NCI-H82 (cell line): ENCODE data around the gene TFEB.

Source experiments
- DNase-seq: peaks from one replicate; lab custom pipeline; 2025; lab: John Stamatoyannopoulos, UW

The TFEB gene

GRCh38 chr6:41674231-41675000 is 61.0 kb downstream of the TFEB start:
- no peak for DNase-seq

GRCh38 chr6:41673704-41674000 is 61.8 kb downstream of the TFEB start:
- DNase-seq, result peak; percentile 64

GRCh38 chr6:41672816-41673703 is 62.3 kb downstream of the TFEB start:
- DNase-seq, result peak; percentile 51

- DNase-seq, result no peak
These were observed 63.4 kb downstream of the TFEB start for GRCh38 chr6:41672016-41672415.

GRCh38 chr6:41671376-41671775 is 64.0 kb downstream of the TFEB start:
- DNase-seq, result no peak

- no peak for DNase-seq
These were observed 64.6 kb downstream of the TFEB start for GRCh38 chr6:41670703-41671360.

GRCh38 chr6:41668968-41669367 is 66.4 kb downstream of the TFEB start:
- no peak for DNase-seq

GRCh38 chr6:41667195-41667594 is 68.2 kb downstream of the TFEB start:
- no peak for DNase-seq

- DNase-seq, result no peak
These were observed 71.1 kb downstream of the TFEB start for GRCh38 chr6:41664271-41664670.

GRCh38 chr6:41663568-41663967 is 71.8 kb downstream of the TFEB start:
- no peak for DNase-seq

GRCh38 chr6:41659935-41660334 is 75.5 kb downstream of the TFEB start:
- no peak for DNase-seq

GRCh38 chr6:41658636-41659035 is 76.8 kb downstream of the TFEB start:
- no peak for DNase-seq

- no peak for DNase-seq
These were observed 78.0 kb downstream of the TFEB start for GRCh38 chr6:41657131-41658094.

- DNase-seq, result no peak
These were observed 79.3 kb downstream of the TFEB start for GRCh38 chr6:41656002-41656691.

- DNase-seq, result no peak
These were observed 79.8 kb downstream of the TFEB start for GRCh38 chr6:41655646-41656001.

- DNase-seq, result no peak
These were observed 80.2 kb downstream of the TFEB start for GRCh38 chr6:41655176-41655575.

- DNase-seq, result no peak
These were observed 80.7 kb downstream of the TFEB start for GRCh38 chr6:41654698-41655151.

- peak; percentile 55 for DNase-seq
These were observed 81.2 kb downstream of the TFEB start for GRCh38 chr6:41654151-41654697.

GRCh38 chr6:41653691-41654090 is 81.7 kb downstream of the TFEB start:
- DNase-seq, result no peak

GRCh38 chr6:41652866-41653652 is 82.3 kb downstream of the TFEB start:
- no peak for DNase-seq
